Inferior parietal cortex (tissue), 1 donor: ENCODE results near the gene ASPDH.
"Not testable (repeated sequence)": the region's sequence is repeated elsewhere in the genome, so short reads cannot be mapped to it uniquely, and the experiment has no call there.

Experiments used
- DNase-seq: peaks from one replicate; pipeline ENCODE4 v3.0.0-alpha.2; 2016; ENCODE audit errors: extremely low spot score

ASPDH gene

GRCh38 chr19:50478901-50479715, 34.6 kb downstream of the ASPDH start:
- DNase-seq, result no peak

GRCh38 chr19:50477751-50478515, 35.8 kb downstream of the ASPDH start:
- no peak for DNase-seq

GRCh38 chr19:50476907-50477238, 36.8 kb downstream of the ASPDH start:
- DNase-seq, result no peak

GRCh38 chr19:50476224-50476906, 37.3 kb downstream of the ASPDH start, which contains the start of the genes EMC10 and GARIN5A:
Gene EMC10 (plus strand): TSS chr19:50476507. CDS start chr19:50476545, 38 bp downstream.
Gene GARIN5A (minus strand): TSS chr19:50476848. CDS start chr19:50476388, 460 bp downstream.
- peak; percentile 89 for DNase-seq

GRCh38 chr19:50475736-50476223, 37.9 kb downstream of the ASPDH start:
- DNase-seq, result no peak

GRCh38 chr19:50475101-50475568, 38.6 kb downstream of the ASPDH start:
- no peak for DNase-seq

GRCh38 chr19:50473336-50473735, 40.4 kb downstream of the ASPDH start:
- DNase-seq, result not testable (repeated sequence)

- DNase-seq, result no peak
Measured at GRCh38 chr19:50468818-50469217, 44.9 kb downstream of the ASPDH start.

- no peak for DNase-seq
Measured at GRCh38 chr19:50467566-50467965, 46.1 kb downstream of the ASPDH start.

- DNase-seq, result no peak
Measured at GRCh38 chr19:50466706-50467039, 47.0 kb downstream of the ASPDH start.

- no peak for DNase-seq
Measured at GRCh38 chr19:50465986-50466705, 47.6 kb downstream of the ASPDH start.

- DNase-seq, result no peak
Measured at GRCh38 chr19:50465000-50465399, 48.7 kb downstream of the ASPDH start.

- no peak for DNase-seq
Measured at GRCh38 chr19:50464348-50464747, 49.4 kb downstream of the ASPDH start.

- DNase-seq, result no peak
Measured at GRCh38 chr19:50462970-50463369, 50.7 kb downstream of the ASPDH start.
